Dendritic cell treated with granulocyte-macrophage colony-stimulating factor and Interleukin-4, amounts not matched to agents 40 ng/mL and 50 ng/mL, for 4 days (primary cell): ENCODE results near the gene MSH2.

ENCODE experiments used
- H3K27ac Mint-ChIP-seq: one replicate; pipeline ENCODE4 v1.8.0; 2022; ENCODE audit warnings: mild to moderate bottlenecking, mixed read lengths
- H3K27me3 Mint-ChIP-seq: one replicate; pipeline ENCODE4 v1.8.0; 2022; ENCODE audit warnings: mild to moderate bottlenecking, mixed read lengths
- H3K36me3 Mint-ChIP-seq: one replicate; pipeline ENCODE4 v1.8.0; 2022; ENCODE audit warnings: low read depth, mixed read lengths
- H3K4me1 Mint-ChIP-seq: one replicate; pipeline ENCODE4 v1.8.0; 2022; ENCODE audit warnings: low read depth, mixed read lengths
- H3K4me3 Mint-ChIP-seq: one replicate; pipeline ENCODE4 v1.8.0; 2022; ENCODE audit warnings: mild to moderate bottlenecking, moderate library complexity, mixed read lengths
- H3K9me3 Mint-ChIP-seq: one replicate; pipeline ENCODE4 v1.8.0; 2022; ENCODE audit warnings: mixed read lengths
- intact Hi-C: fragments of 100-400 bp; cut with micrococcal nuclease; formaldehyde crosslinking; loops from one replicate; pipeline ENCODE4 v1.15.0; 2022

MSH2 gene

GRCh38 chr2:47479863-47480262, 76.9 kb downstream of the MSH2 start:
- H3K4me1 Mint-ChIP-seq: no peaks in the 10 kb centered on the region
- H3K27me3 Mint-ChIP-seq: no peaks in the 10 kb centered on the region
- H3K9me3 Mint-ChIP-seq: no peaks in the 10 kb centered on the region
- no peak overlapping the region for H3K27ac Mint-ChIP-seq
- no peak overlapping the region for H3K4me3 Mint-ChIP-seq
- H3K36me3 Mint-ChIP-seq: peaks cover 41% of the 10 kb centered on the region
- intact Hi-C loops: no loop called here

GRCh38 chr2:47483191-47483590, 80.2 kb downstream of the MSH2 start:
- Mint-ChIP-seq H3K27ac (no peak overlapping the region), H3K36me3 (peaks cover 24% of the 10 kb centered on the region), H3K4me1 (peaks cover 12% of the 10 kb centered on the region), H3K9me3 (no peaks in the 10 kb centered on the region), H3K4me3 (no peak overlapping the region), H3K27me3 (no peaks in the 10 kb centered on the region)
- intact Hi-C loops: no loop called here

GRCh38 chr2:47484396-47484795, 81.4 kb downstream of the MSH2 start:
- Mint-ChIP-seq H3K36me3 (peaks cover 16% of the 10 kb centered on the region), H3K9me3 (no peaks in the 10 kb centered on the region), H3K27me3 (no peaks in the 10 kb centered on the region), H3K4me1 (peaks cover 12% of the 10 kb centered on the region), H3K27ac (no peak overlapping the region), H3K4me3 (no peak overlapping the region)
- intact Hi-C loops: no loop called here

GRCh38 chr2:47485177-47485576, 82.2 kb downstream of the MSH2 start:
- Mint-ChIP-seq H3K27ac (no peak overlapping the region), H3K9me3 (no peaks in the 10 kb centered on the region), H3K27me3 (no peaks in the 10 kb centered on the region), H3K4me3 (no peak overlapping the region), H3K36me3 (peaks cover 16% of the 10 kb centered on the region), H3K4me1 (peaks cover 12% of the 10 kb centered on the region)
- intact Hi-C loops: no loop called here

- Mint-ChIP-seq H3K9me3 (no peaks in the 10 kb centered on the region), H3K36me3 (peaks cover 13% of the 10 kb centered on the region), H3K4me3 (no peak overlapping the region), H3K4me1 (peaks cover 12% of the 10 kb centered on the region), H3K27me3 (no peaks in the 10 kb centered on the region), H3K27ac (no peak overlapping the region)
- intact Hi-C loops: no loop called here
These were observed 82.9 kb downstream of the MSH2 start for GRCh38 chr2:47485751-47486300.

GRCh38 chr2:47486841-47487497, 84.0 kb downstream of the MSH2 start:
- Mint-ChIP-seq H3K4me1 (peaks cover 12% of the 10 kb centered on the region), H3K27me3 (no peaks in the 10 kb centered on the region), H3K36me3 (peaks cover 11% of the 10 kb centered on the region), H3K4me3 (peak overlapping the region; percentile 30), H3K9me3 (no peaks in the 10 kb centered on the region), H3K27ac (peak overlapping the region; percentile 66)
- intact Hi-C loops: no loop called here

GRCh38 chr2:47487498-47487875, 84.5 kb downstream of the MSH2 start:
- H3K4me1 Mint-ChIP-seq: peaks cover 12% of the 10 kb centered on the region
- H3K27ac Mint-ChIP-seq: no peak overlapping the region
- H3K4me3 Mint-ChIP-seq: no peak overlapping the region
- no peaks in the 10 kb centered on the region for H3K9me3 Mint-ChIP-seq
- intact Hi-C loops: no loop called here
- no peaks in the 10 kb centered on the region for H3K27me3 Mint-ChIP-seq
- H3K36me3 Mint-ChIP-seq: peaks cover 11% of the 10 kb centered on the region

- Mint-ChIP-seq H3K27ac (no peak overlapping the region), H3K27me3 (no peaks in the 10 kb centered on the region), H3K36me3 (peaks cover 5% of the 10 kb centered on the region), H3K4me1 (peaks cover 12% of the 10 kb centered on the region), H3K9me3 (no peaks in the 10 kb centered on the region), H3K4me3 (no peak overlapping the region)
- intact Hi-C loops: no loop called here
These were observed 86.1 kb downstream of the MSH2 start for GRCh38 chr2:47488870-47489584.

GRCh38 chr2:47490406-47490805, 87.5 kb downstream of the MSH2 start:
- peaks cover 12% of the 10 kb centered on the region for H3K4me1 Mint-ChIP-seq
- H3K36me3 Mint-ChIP-seq: no peaks in the 10 kb centered on the region
- intact Hi-C loops: no loop called here
- H3K27ac Mint-ChIP-seq: no peak overlapping the region
- H3K4me3 Mint-ChIP-seq: no peak overlapping the region
- no peaks in the 10 kb centered on the region for H3K27me3 Mint-ChIP-seq
- no peaks in the 10 kb centered on the region for H3K9me3 Mint-ChIP-seq

- H3K4me1 Mint-ChIP-seq: no peaks in the 10 kb centered on the region
- no peak overlapping the region for H3K27ac Mint-ChIP-seq
- no peaks in the 10 kb centered on the region for H3K36me3 Mint-ChIP-seq
- H3K9me3 Mint-ChIP-seq: peaks cover 15% of the 10 kb centered on the region
- H3K27me3 Mint-ChIP-seq: no peaks in the 10 kb centered on the region
- no peak overlapping the region for H3K4me3 Mint-ChIP-seq
- intact Hi-C loops: no loop called here
These were observed 90.5 kb downstream of the MSH2 start for GRCh38 chr2:47493317-47494035.

GRCh38 chr2:47494267-47495130, 91.5 kb downstream of the MSH2 start:
- H3K9me3 Mint-ChIP-seq: peaks cover 24% of the 10 kb centered on the region
- no peaks in the 10 kb centered on the region for H3K4me1 Mint-ChIP-seq
- H3K27me3 Mint-ChIP-seq: no peaks in the 10 kb centered on the region
- H3K4me3 Mint-ChIP-seq: no peak overlapping the region
- H3K36me3 Mint-ChIP-seq: no peaks in the 10 kb centered on the region
- H3K27ac Mint-ChIP-seq: no peak overlapping the region
- intact Hi-C loops: no loop called here

GRCh38 chr2:47497843-47498460, 95.0 kb downstream of the MSH2 start:
- Mint-ChIP-seq H3K4me1 (no peaks in the 10 kb centered on the region), H3K36me3 (no peaks in the 10 kb centered on the region), H3K27me3 (no peaks in the 10 kb centered on the region), H3K9me3 (peaks cover 53% of the 10 kb centered on the region), H3K27ac (no peak overlapping the region), H3K4me3 (no peak overlapping the region)
- intact Hi-C loops: no loop called here

- intact Hi-C loops: no loop called here
- no peaks in the 10 kb centered on the region for H3K27me3 Mint-ChIP-seq
- no peak overlapping the region for H3K4me3 Mint-ChIP-seq
These were observed 96.1 kb downstream of the MSH2 start for GRCh38 chr2:47499093-47499492.

More at GRCh38 chr2:47499093-47499492, 96.1 kb downstream of the MSH2 start:
- Mint-ChIP-seq H3K36me3 (no peaks in the 10 kb centered on the region), H3K4me1 (no peaks in the 10 kb centered on the region), H3K9me3 (peaks cover 55% of the 10 kb centered on the region), H3K27ac (no peak overlapping the region)
